LoVo (cell line): ENCODE measurements around the gene NT5C3A.
"Not testable (repeated sequence)": the region's sequence is repeated elsewhere in the genome, so short reads cannot be mapped to it uniquely, and the experiment has no call there.

Experiments used
- DNase-seq: peaks from one replicate; pipeline ENCODE4 v3.0.0-alpha.2; 2016; ENCODE audit warnings: low spot score

The NT5C3A gene

DNA sequence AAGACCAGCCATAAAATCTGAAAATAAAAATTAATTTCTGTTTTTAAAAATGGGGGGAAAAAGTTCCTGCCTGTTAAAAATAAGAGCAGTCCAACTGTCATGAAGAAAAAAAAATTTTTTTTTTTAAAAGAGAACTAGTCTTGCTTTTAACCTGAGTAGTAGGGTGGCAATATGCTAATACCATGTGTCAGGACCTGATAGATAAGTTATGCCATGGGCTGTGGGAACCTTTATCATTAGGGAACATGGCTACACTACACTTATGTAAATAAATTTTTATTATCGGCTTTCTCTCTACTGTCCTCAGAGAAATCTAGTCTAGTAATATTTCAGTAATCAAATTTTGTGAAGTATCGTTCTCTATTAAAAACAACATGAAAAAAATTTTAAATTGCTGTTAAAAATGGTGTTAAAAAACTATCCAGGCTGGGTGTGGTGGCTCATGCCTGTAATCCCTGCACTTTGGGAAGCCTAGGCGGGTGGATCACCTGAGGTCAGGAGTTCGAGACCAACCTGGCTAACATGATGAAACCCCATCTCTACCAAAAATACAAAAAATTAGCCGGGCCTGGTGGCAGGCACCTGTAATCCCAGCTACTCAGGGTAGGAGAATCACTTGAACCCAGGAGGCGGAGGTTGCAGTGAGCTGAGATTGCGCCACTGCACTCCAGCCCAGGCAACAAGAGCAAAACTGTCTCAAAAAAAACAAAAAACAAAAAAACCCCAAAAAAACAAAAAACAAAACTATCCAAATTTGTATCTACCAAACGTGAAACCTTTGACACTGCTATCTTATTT is 20.7 kb downstream of the NT5C3A start:
- no peak for DNase-seq

GRCh38 chr7:33040803-33041516 is 21.6 kb downstream of the NT5C3A start:
- DNase-seq: peak; percentile 91

DNA sequence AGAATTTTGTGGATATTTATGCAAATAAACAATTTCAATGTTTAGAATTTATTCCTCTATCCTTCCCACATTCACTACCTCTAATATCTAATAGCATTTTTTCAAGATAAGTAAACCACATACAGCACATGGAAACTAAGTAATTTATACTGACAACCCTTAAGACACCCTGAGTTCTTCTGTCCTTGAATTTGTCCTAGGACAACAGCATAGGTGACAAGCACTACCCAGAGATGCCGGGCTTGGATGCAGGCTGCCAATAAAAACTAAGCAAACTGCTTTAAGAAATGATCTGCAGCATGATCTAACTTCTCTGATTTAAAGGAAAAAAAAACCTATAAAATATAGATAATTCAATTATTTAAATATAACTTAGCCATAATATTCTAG is 22.7 kb downstream of the NT5C3A start:
- DNase-seq: no peak

DNA sequence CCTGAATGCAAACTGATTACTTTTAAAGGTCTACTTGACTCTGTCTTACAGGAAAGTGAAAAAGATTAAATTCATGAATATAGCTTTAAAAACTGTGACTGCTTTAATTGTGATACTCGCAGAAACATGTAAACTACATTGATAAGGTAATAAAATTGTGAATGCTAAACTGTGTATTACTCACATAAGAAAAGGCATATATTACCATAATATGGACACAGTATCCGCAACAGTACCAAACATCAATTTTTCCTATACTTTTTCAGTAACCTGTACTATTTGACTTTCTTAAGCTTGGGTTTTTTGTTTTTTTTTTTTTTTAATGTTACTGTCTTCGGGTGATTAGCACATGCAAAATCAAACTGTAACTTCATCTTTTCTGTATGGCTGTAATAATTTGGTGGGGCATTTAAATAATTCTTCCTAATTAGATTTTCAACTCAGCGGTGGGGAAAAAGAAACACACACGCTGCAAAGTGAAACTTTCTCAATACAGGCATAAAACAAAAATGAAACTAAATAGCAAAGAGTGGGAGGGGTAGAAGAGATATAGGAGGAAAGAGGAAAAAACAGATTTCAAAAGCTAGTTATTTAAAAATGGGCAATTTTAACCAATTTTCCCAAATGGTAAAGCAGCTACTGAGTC is 23.2 kb downstream of the NT5C3A start:
- no peak for DNase-seq

- no peak for DNase-seq
These were observed 23.9 kb downstream of the NT5C3A start for GRCh38 chr7:33038639-33039038.

- DNase-seq: no peak
These were observed 26.8 kb downstream of the NT5C3A start for GRCh38 chr7:33035776-33036175.

- no peak for DNase-seq
These were observed 38.3 kb downstream of the NT5C3A start for GRCh38 chr7:33024189-33024757.

GRCh38 chr7:33012364-33012763 is 50.2 kb downstream of the NT5C3A start:
- no peak for DNase-seq

GRCh38 chr7:33009734-33010133 is 52.8 kb downstream of the NT5C3A start:
- no peak for DNase-seq

- not testable (repeated sequence) for DNase-seq
These were observed 56.9 kb downstream of the NT5C3A start for GRCh38 chr7:33005690-33006089.

DNA sequence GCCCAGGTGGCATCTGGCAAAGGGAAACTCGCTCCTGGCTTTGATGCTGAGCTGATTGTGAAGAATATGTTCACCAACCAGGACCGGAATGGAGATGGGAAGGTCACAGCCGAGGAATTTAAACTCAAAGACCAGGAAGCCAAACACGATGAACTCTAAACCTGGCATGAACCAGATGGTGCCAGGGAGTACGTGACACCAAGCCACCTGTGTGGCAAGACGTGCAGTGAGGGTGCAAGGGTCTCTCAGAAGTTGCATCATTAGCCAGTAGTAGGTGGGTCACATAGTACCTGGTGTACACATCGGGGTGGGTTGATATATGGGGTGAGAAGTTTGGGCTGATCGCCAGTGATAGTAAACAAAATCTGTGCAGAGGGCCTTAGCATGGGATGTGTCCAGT is 57.4 kb downstream of the NT5C3A start:
- DNase-seq: not testable (repeated sequence)

GRCh38 chr7:33004104-33004616 is 58.4 kb downstream of the NT5C3A start:
- not testable (repeated sequence) for DNase-seq

DNA sequence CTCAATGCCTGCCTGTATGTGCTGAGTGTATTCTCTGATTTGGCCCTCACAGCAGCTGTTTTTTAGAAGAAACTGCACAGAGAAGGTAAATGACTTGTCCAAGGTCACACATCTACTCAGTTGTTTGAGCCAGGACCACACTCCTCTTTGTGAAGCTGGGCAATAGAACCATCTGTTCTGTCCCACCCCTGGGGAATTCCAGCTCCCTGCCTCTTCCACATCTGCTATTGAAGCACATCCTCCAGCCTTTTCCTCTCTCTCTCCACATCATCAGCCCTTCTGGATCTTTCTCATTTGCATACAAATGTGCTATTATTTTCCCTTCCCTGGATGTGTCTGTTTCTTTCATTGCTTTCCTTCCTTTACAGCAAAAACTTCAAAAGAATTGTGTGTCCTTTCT is 59.5 kb downstream of the NT5C3A start:
- not testable (repeated sequence) for DNase-seq

GRCh38 chr7:32999380-32999779 is 63.2 kb downstream of the NT5C3A start:
- not testable (repeated sequence) for DNase-seq

GRCh38 chr7:32998361-32999171 is 64.0 kb downstream of the NT5C3A start:
- not testable (repeated sequence) for DNase-seq

DNA sequence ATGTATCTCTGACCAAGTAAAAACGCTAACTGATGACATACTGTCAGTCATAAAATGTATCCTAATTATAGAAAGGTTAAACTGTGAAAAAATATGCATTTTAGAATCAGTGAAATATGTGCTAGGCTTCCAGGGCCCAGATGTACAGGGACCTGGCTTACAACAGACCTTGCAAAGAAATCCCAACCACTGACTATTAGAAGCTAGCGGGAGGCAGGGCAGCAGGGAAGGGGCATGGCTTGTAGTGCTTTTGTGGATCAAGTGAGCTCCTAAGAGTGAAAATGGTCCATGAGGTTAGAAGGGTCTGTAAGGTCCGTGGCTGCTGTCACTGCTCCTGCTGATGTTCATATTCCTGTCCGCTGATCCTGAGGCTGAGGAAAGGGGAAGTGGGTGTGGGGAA is 64.6 kb downstream of the NT5C3A start:
- not testable (repeated sequence) for DNase-seq

GRCh38 chr7:32992750-32993149 is 69.8 kb downstream of the NT5C3A start:
- peak; percentile 66 for DNase-seq

- DNase-seq: not testable (repeated sequence)
These were observed 70.4 kb downstream of the NT5C3A start for GRCh38 chr7:32991975-32992700.

- DNase-seq: not testable (repeated sequence)
These were observed 71.4 kb downstream of the NT5C3A start for GRCh38 chr7:32991068-32991585.

- DNase-seq: not testable (repeated sequence)
These were observed 74.4 kb downstream of the NT5C3A start for GRCh38 chr7:32988148-32988547.
